ENCODE measurements around the gene CCNJ.

- no peak for TF ChIP-seq ZNF324 (CRISPR knock-in tag; IDR thresholded peaks at IDR 0.05)
- no peak for TF ChIP-seq MTA3 (IDR thresholded peaks at IDR 0.05; ENCODE audit: borderline replicate concordance)
- no peak for TF ChIP-seq SAFB (IDR thresholded peaks at IDR 0.05; ENCODE audit: borderline replicate concordance, low read depth, low read length)
- peak; percentile 55 to 76 (median 66) for TF ChIP-seq CTCF (IDR thresholded peaks at IDR 0.05 in 2 of 3, conservative IDR thresholded peaks at IDR 0.05 in 1 of 3; ENCODE audit: insufficient read depth in 2 of 3, low read depth in 1 of 3, low read length in 3 of 3)
- no peak for TF ChIP-seq U2AF1 (optimal IDR thresholded peaks at IDR 0.05; ENCODE audit: low read depth, low read length)
- TF ChIP-seq TRIM24 (IDR thresholded peaks at IDR 0.05): no peak
- peak; percentile 76 to 86 for TF ChIP-seq RAD21 (CRISPR knock-in tag; conservative IDR thresholded peaks at IDR 0.05 in 1 of 2, IDR thresholded peaks at IDR 0.05 in 1 of 2)
- TF ChIP-seq ZNF695 (CRISPR knock-in tag; IDR thresholded peaks at IDR 0.05): no peak
These were observed 26.1 kb upstream of the CCNJ start for GRCh38 chr10:96017191-96017687.

Data from K562 (cell line).